Measurements from ENCODE around the gene SIGLEC9.

DNA sequence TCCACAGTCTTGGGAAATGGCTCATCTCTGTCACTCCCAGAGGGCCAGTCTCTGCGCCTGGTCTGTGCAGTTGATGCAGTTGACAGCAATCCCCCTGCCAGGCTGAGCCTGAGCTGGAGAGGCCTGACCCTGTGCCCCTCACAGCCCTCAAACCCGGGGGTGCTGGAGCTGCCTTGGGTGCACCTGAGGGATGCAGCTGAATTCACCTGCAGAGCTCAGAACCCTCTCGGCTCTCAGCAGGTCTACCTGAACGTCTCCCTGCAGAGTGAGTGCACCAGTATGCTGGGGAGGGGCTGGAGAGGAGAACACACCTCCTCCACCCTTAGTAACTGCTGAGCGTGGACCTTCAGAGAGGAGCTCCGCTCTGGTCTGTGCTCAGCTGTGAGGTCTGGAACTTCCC lies 2.3 kb downstream of the SIGLEC9 start:
- TF ChIP-seq, protein P1, sequence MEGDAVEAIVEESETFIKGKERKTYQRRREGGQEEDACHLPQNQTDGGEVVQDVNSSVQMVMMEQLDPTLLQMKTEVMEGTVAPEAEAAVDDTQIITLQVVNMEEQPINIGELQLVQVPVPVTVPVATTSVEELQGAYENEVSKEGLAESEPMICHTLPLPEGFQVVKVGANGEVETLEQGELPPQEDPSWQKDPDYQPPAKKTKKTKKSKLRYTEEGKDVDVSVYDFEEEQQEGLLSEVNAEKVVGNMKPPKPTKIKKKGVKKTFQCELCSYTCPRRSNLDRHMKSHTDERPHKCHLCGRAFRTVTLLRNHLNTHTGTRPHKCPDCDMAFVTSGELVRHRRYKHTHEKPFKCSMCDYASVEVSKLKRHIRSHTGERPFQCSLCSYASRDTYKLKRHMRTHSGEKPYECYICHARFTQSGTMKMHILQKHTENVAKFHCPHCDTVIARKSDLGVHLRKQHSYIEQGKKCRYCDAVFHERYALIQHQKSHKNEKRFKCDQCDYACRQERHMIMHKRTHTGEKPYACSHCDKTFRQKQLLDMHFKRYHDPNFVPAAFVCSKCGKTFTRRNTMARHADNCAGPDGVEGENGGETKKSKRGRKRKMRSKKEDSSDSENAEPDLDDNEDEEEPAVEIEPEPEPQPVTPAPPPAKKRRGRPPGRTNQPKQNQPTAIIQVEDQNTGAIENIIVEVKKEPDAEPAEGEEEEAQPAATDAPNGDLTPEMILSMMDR (IDR thresholded peaks at IDR 0.05) = no peak
- TF ChIP-seq EZH2 (IDR thresholded peaks at IDR 0.05; ENCODE audit: borderline replicate concordance, insufficient read depth, low read depth, low read length, poor library complexity, severe bottlenecking) = no peak
